HepG2 (cell line): ENCODE data around the gene CDT1.

Experiments used
- CAMTA2 ChIP-seq: sonication (generic); formaldehyde crosslinking; IDR thresholded peaks from 2 replicates; pipeline ENCODE4 v1.4.0; 2020; ENCODE audit warnings: mild to moderate bottlenecking, missing genetic modification reagents, borderline replicate concordance
- CTCF ChIP-seq: sonication (generic); formaldehyde crosslinking; IDR thresholded peaks from 2 replicates; pipeline ENCODE4 v1.5.0; 2020; ENCODE audit warnings: mild to moderate bottlenecking, missing genetic modification reagents, moderate library complexity
- FOXP4 ChIP-seq: sonication (generic); formaldehyde crosslinking; IDR thresholded peaks from 2 replicates; pipeline ENCODE4 v1.4.0; 2020; ENCODE audit warnings: missing genetic modification reagents
- ISL2 ChIP-seq: sonication (generic); formaldehyde crosslinking; IDR thresholded peaks from 2 replicates; pipeline ENCODE4 v1.5.0; 2020; ENCODE audit warnings: missing genetic modification reagents
- RAD51 ChIP-seq: fragments of 450-650 bp; IDR thresholded peaks from 2 replicates; pipeline ENCODE4 v1.6.1; 2016; ENCODE audit warnings: borderline replicate concordance
- THAP7 ChIP-seq: sonication (generic); formaldehyde crosslinking; IDR thresholded peaks from 2 replicates; pipeline ENCODE4 v1.8.1; 2023; ENCODE audit warnings: mild to moderate bottlenecking, missing genetic modification reagents
- ZNF513 ChIP-seq: sonication (generic); formaldehyde crosslinking; conservative IDR thresholded peaks from 2 replicates; pipeline ENCODE4 v1.5.0; 2020; ENCODE audit warnings: missing genetic modification reagents

GRCh38 chr16:88807626-88808453 is 4.3 kb downstream of the CDT1 start:
- TF ChIP-seq THAP7 (no peak), CTCF (CRISPR knock-in tag) (no peak), FOXP4 (no peak), CAMTA2 (CRISPR knock-in tag) (0 out of 2 replicates have a peak, but pooled peaks have one; percentile 66), ISL2 (CRISPR knock-in tag) (no peak), ZNF513 (CRISPR knock-in tag) (no peak), RAD51 (no peak)
